ENCODE results near the gene ABTB2.
A peak's percentile ranks its signal among the peaks of the same experiment; 100 is the strongest.
"Not testable (repeated sequence)": the region's sequence is repeated elsewhere in the genome, so short reads cannot be mapped to it uniquely, and the experiment has no call there.

Gene ABTB2

GRCh38 chr11:34185926-34186841, 171.6 kb downstream of the ABTB2 start:
- no peak for DNase-seq (ENCODE audit: low read depth)

- DNase-seq (ENCODE audit: low read depth), result no peak
Measured at GRCh38 chr11:34184505-34185015, 173.2 kb downstream of the ABTB2 start.

GRCh38 chr11:34183848-34184391, 173.9 kb downstream of the ABTB2 start:
- DNase-seq (ENCODE audit: low read depth), result no peak

GRCh38 chr11:34182921-34183685, 174.7 kb downstream of the ABTB2 start:
- DNase-seq (ENCODE audit: low read depth), result no peak

- no peak for DNase-seq (ENCODE audit: low read depth)
Measured at GRCh38 chr11:34182425-34182824, 175.4 kb downstream of the ABTB2 start.

GRCh38 chr11:34181856-34182405, 175.9 kb downstream of the ABTB2 start:
- no peak for DNase-seq (ENCODE audit: low read depth)

- DNase-seq (ENCODE audit: low read depth), result no peak
Measured at GRCh38 chr11:34181251-34181650, 176.6 kb downstream of the ABTB2 start.

- DNase-seq (ENCODE audit: low read depth), result not testable (repeated sequence)
Measured at GRCh38 chr11:34180814-34181165, 177.0 kb downstream of the ABTB2 start.

- DNase-seq (ENCODE audit: low read depth), result no peak
Measured at GRCh38 chr11:34180040-34180813, 177.6 kb downstream of the ABTB2 start.

GRCh38 chr11:34179026-34179675, 178.7 kb downstream of the ABTB2 start:
- no peak for DNase-seq (ENCODE audit: low read depth)

GRCh38 chr11:34178209-34178821, 179.5 kb downstream of the ABTB2 start:
- DNase-seq (ENCODE audit: low read depth), result no peak

GRCh38 chr11:34176751-34177209, 181.0 kb downstream of the ABTB2 start:
- no peak for DNase-seq (ENCODE audit: low read depth)

GRCh38 chr11:34175284-34176019, 182.4 kb downstream of the ABTB2 start:
- DNase-seq (ENCODE audit: low read depth), result no peak

GRCh38 chr11:34174412-34175041, 183.3 kb downstream of the ABTB2 start:
- peak; percentile 64 for DNase-seq (ENCODE audit: low read depth)

GRCh38 chr11:34173050-34173449, 184.8 kb downstream of the ABTB2 start:
- no peak for DNase-seq (ENCODE audit: low read depth)

- no peak for DNase-seq (ENCODE audit: low read depth)
Measured at GRCh38 chr11:34169686-34170085, 188.1 kb downstream of the ABTB2 start.

- DNase-seq (ENCODE audit: low read depth), result no peak
Measured at GRCh38 chr11:34168642-34169420, 189.0 kb downstream of the ABTB2 start.

- DNase-seq (ENCODE audit: low read depth), result no peak
Measured at GRCh38 chr11:34167961-34168360, 189.8 kb downstream of the ABTB2 start.
